Measurements from ENCODE around the gene RTN4IP1. TPM values are rescaled to one million over a fixed set of nuclear protein-coding genes. Genes with fewer than 3 reads are reported as not detected.
"Not testable (repeated sequence)": the region's sequence is repeated elsewhere in the genome, so short reads cannot be mapped to it uniquely, and the experiment has no call there.

Gene RTN4IP1
- total RNA-seq, 2 donors from 2014 or later = 3.9 to 9.5 TPM

- peaks cover 30% of the 10 kb centered on the region for H3K36me3 Mint-ChIP-seq (ENCODE audit: low read depth)
These were observed 50.0 kb downstream of the RTN4IP1 start for GRCh38 chr6:106579281-106579680.

GRCh38 chr6:106574741-106575458 is 54.4 kb downstream of the RTN4IP1 start:
- Mint-ChIP-seq H3K27ac (peak overlapping the region; percentile 83), H3K36me3 (ENCODE audit: low read depth) (peaks cover 10% of the 10 kb centered on the region)

More at GRCh38 chr6:106579281-106579680, 50.0 kb downstream of the RTN4IP1 start:
- ATAC-seq (replicated peaks) = no peak
- Mint-ChIP-seq H3K9me3 (no peaks in the 10 kb centered on the region), H3K4me1 (no peaks in the 10 kb centered on the region), H3K27ac (no peak overlapping the region), H3K4me3 (no peak overlapping the region), H3K27me3 (no peaks in the 10 kb centered on the region)

GRCh38 chr6:106572875-106573585 is 56.3 kb downstream of the RTN4IP1 start:
- ATAC-seq (replicated peaks) = no peak
- peaks cover 7% of the 10 kb centered on the region for H3K4me1 Mint-ChIP-seq
- no peak overlapping the region for H3K27ac Mint-ChIP-seq
- no peaks in the 10 kb centered on the region for H3K27me3 Mint-ChIP-seq
- no peak overlapping the region for H3K4me3 Mint-ChIP-seq
- no peaks in the 10 kb centered on the region for H3K9me3 Mint-ChIP-seq
- H3K36me3 Mint-ChIP-seq (ENCODE audit: low read depth) = peaks cover 27% of the 10 kb centered on the region

More at GRCh38 chr6:106574741-106575458, 54.4 kb downstream of the RTN4IP1 start:
- Mint-ChIP-seq H3K4me1 (no peaks in the 10 kb centered on the region), H3K27me3 (no peaks in the 10 kb centered on the region), H3K9me3 (no peaks in the 10 kb centered on the region), H3K4me3 (no peak overlapping the region)
- ATAC-seq (replicated peaks) = peak; percentile 44

GRCh38 chr6:106572436-106572835 is 56.9 kb downstream of the RTN4IP1 start:
- no peak for ATAC-seq (replicated peaks)
- no peaks in the 10 kb centered on the region for H3K9me3 Mint-ChIP-seq
- H3K36me3 Mint-ChIP-seq (ENCODE audit: low read depth) = peaks cover 33% of the 10 kb centered on the region
- peaks cover 7% of the 10 kb centered on the region for H3K4me1 Mint-ChIP-seq
- no peak overlapping the region for H3K4me3 Mint-ChIP-seq
- no peaks in the 10 kb centered on the region for H3K27me3 Mint-ChIP-seq
- no peak overlapping the region for H3K27ac Mint-ChIP-seq

GRCh38 chr6:106569428-106569827 is 59.9 kb downstream of the RTN4IP1 start:
- ATAC-seq (replicated peaks) = no peak
- Mint-ChIP-seq H3K27ac (peak overlapping the region; percentile 64), H3K4me3 (no peak overlapping the region), H3K9me3 (no peaks in the 10 kb centered on the region), H3K36me3 (ENCODE audit: low read depth) (peaks cover 62% of the 10 kb centered on the region), H3K27me3 (no peaks in the 10 kb centered on the region), H3K4me1 (peaks cover 7% of the 10 kb centered on the region)

GRCh38 chr6:106568530-106568929 is 60.8 kb downstream of the RTN4IP1 start:
- Mint-ChIP-seq H3K9me3 (no peaks in the 10 kb centered on the region), H3K4me1 (peaks cover 7% of the 10 kb centered on the region), H3K27ac (peak overlapping the region; percentile 83), H3K27me3 (no peaks in the 10 kb centered on the region), H3K36me3 (ENCODE audit: low read depth) (peaks cover 71% of the 10 kb centered on the region), H3K4me3 (peak overlapping the region; percentile 18)
- peak; percentile 57 for ATAC-seq (replicated peaks)

- Mint-ChIP-seq H3K36me3 (ENCODE audit: low read depth) (peaks cover 98% of the 10 kb centered on the region), H3K27me3 (no peaks in the 10 kb centered on the region), H3K27ac (peak overlapping the region; percentile 31), H3K9me3 (no peaks in the 10 kb centered on the region), H3K4me1 (peaks cover 14% of the 10 kb centered on the region), H3K4me3 (no peak overlapping the region)
- no peak for ATAC-seq (replicated peaks)
These were observed 64.8 kb downstream of the RTN4IP1 start for GRCh38 chr6:106564476-106564875.

- no peaks in the 10 kb centered on the region for H3K27me3 Mint-ChIP-seq
- peak overlapping the region; percentile 31 for H3K27ac Mint-ChIP-seq
- H3K4me3 Mint-ChIP-seq = no peak overlapping the region
- H3K36me3 Mint-ChIP-seq (ENCODE audit: low read depth) = peaks cover 99% of the 10 kb centered on the region
- H3K4me1 Mint-ChIP-seq = peaks cover 11% of the 10 kb centered on the region
- no peaks in the 10 kb centered on the region for H3K9me3 Mint-ChIP-seq
- ATAC-seq (replicated peaks) = no peak
These were observed 65.7 kb downstream of the RTN4IP1 start for GRCh38 chr6:106563614-106564013.

- no peaks in the 10 kb centered on the region for H3K9me3 Mint-ChIP-seq
- peaks cover 100% of the 10 kb centered on the region for H3K36me3 Mint-ChIP-seq (ENCODE audit: low read depth)
- H3K4me1 Mint-ChIP-seq = peaks cover 7% of the 10 kb centered on the region
These were observed 67.5 kb downstream of the RTN4IP1 start for GRCh38 chr6:106561686-106562405.

GRCh38 chr6:106560996-106561685 is 68.2 kb downstream of the RTN4IP1 start:
- Mint-ChIP-seq H3K4me1 (peaks cover 11% of the 10 kb centered on the region), H3K36me3 (ENCODE audit: low read depth) (peaks cover 100% of the 10 kb centered on the region), H3K27ac (no peak overlapping the region), H3K9me3 (no peaks in the 10 kb centered on the region), H3K4me3 (no peak overlapping the region), H3K27me3 (no peaks in the 10 kb centered on the region)
- ATAC-seq (replicated peaks) = peak; percentile 70

More at GRCh38 chr6:106561686-106562405, 67.5 kb downstream of the RTN4IP1 start:
- no peak overlapping the region for H3K27ac Mint-ChIP-seq
- no peak for ATAC-seq (replicated peaks)
- no peak overlapping the region for H3K4me3 Mint-ChIP-seq
- H3K27me3 Mint-ChIP-seq = no peaks in the 10 kb centered on the region

GRCh38 chr6:106559659-106560058 is 69.6 kb downstream of the RTN4IP1 start:
- Mint-ChIP-seq H3K4me1 (peaks cover 11% of the 10 kb centered on the region), H3K36me3 (ENCODE audit: low read depth) (peaks cover 100% of the 10 kb centered on the region)
- not testable (repeated sequence) for H3K27me3 Mint-ChIP-seq, H3K9me3 Mint-ChIP-seq, H3K4me3 Mint-ChIP-seq, H3K27ac Mint-ChIP-seq
- peak; percentile 42 for ATAC-seq (replicated peaks)

GRCh38 chr6:106558364-106558763 is 70.9 kb downstream of the RTN4IP1 start:
- peaks cover 17% of the 10 kb centered on the region for H3K4me1 Mint-ChIP-seq
- ATAC-seq (replicated peaks) = no peak
- H3K27me3 Mint-ChIP-seq = no peaks in the 10 kb centered on the region
- no peak overlapping the region for H3K4me3 Mint-ChIP-seq
- no peaks in the 10 kb centered on the region for H3K9me3 Mint-ChIP-seq
- peaks cover 100% of the 10 kb centered on the region for H3K36me3 Mint-ChIP-seq (ENCODE audit: low read depth)
- H3K27ac Mint-ChIP-seq = no peak overlapping the region

GRCh38 chr6:106557837-106558236 is 71.5 kb downstream of the RTN4IP1 start:
- Mint-ChIP-seq H3K27me3 (no peaks in the 10 kb centered on the region), H3K9me3 (no peaks in the 10 kb centered on the region), H3K4me1 (peaks cover 22% of the 10 kb centered on the region), H3K4me3 (no peak overlapping the region), H3K36me3 (ENCODE audit: low read depth) (peaks cover 100% of the 10 kb centered on the region), H3K27ac (no peak overlapping the region)
- no peak for ATAC-seq (replicated peaks)

GRCh38 chr6:106556368-106556960 is 72.8 kb downstream of the RTN4IP1 start:
- Mint-ChIP-seq H3K36me3 (ENCODE audit: low read depth) (peaks cover 99% of the 10 kb centered on the region), H3K9me3 (no peaks in the 10 kb centered on the region), H3K27me3 (no peaks in the 10 kb centered on the region), H3K4me3 (no peak overlapping the region), H3K27ac (peak overlapping the region; percentile 26), H3K4me1 (peaks cover 23% of the 10 kb centered on the region)
- no peak for ATAC-seq (replicated peaks)
